Pancreas (tissue), 10 donors: ENCODE measurements around the gene FRMD4A. TPM values are rescaled to one million over a fixed set of nuclear protein-coding genes. Genes with fewer than 3 reads are reported as not detected.

Experiments used
- ATAC-seq, 4 donors: fragments of 200-7000 bp; cut with Tn5 transposase; one replicate each; pipeline versions ENCODE4 v1.8.0 to v1.9.1; 2020; ENCODE audit warnings: mild to moderate bottlenecking in 4 of 4, moderate library complexity in 4 of 4
- DNase-seq, 6 donors: peaks; one replicate each; pipeline ENCODE4 v3.0.0-alpha.2; 2020
- FAIRE-seq: peaks from 2 replicates; lab custom pipeline; 2012; peaks lifted over from hg19 to GRCh38; lab: Jason Lieb, UNC
- H3K27ac ChIP-seq, 4 donors: fragments of 200-600 bp; sonication (generic); 1 replicate in 3 of 4; 2 replicates in 1 of 4; pipeline versions ENCODE4 v1.5.0 to v1.8.0; 2020
- H3K27me3 ChIP-seq, 4 donors: fragments of 200-600 bp; one replicate each; pipeline ENCODE4 v1.8.0; 2021
- H3K36me3 ChIP-seq, 3 donors: fragments of 200-600 bp; sonication (generic) in 1 of 3; one replicate each; pipeline versions ENCODE4 v1.5.0 to v1.8.0; 2020 to 2021
- H3K4me1 ChIP-seq, 3 donors: fragments of 200-600 bp; one replicate each; pipeline ENCODE4 v1.8.0; 2021
- H3K4me3 ChIP-seq, 4 donors: fragments of 200-600 bp; sonication (generic) in 2 of 4; one replicate each; pipeline versions ENCODE4 v1.5.0 to v1.8.0; 2020 to 2021
- H3K9me3 ChIP-seq, 4 donors: fragments of 200-600 bp; one replicate each; pipeline ENCODE4 v1.8.0; 2021
- CTCF ChIP-seq, 4 donors: fragments of 200-600 bp; sonication (generic) in 3 of 4; IDR thresholded peaks; one replicate each; pipeline versions ENCODE4 v1.5.0 to v1.8.0; 2021; ENCODE audit warnings: antibody characterized with exemption in 4 of 4
- WGBS, 2 donors: extraction: QIAGEN DNeasy Blood & Tissue Kit; methylation state at CpG; one replicate each; pipeline ENCODE4 v1.1.7; 2013; 5-methylcytosine and 5-hydroxymethylcytosine counted together
- intact Hi-C, 3 donors: fragments of 100-400 bp; cut with DNase I; formaldehyde crosslinking; loops; one replicate each; pipeline versions ENCODE4 v1.11.1 to v1.14.2; 2022
- polyA plus RNA-seq, 2 donors: library from polyadenylated mRNA; stranded (reverse); fragments of 200-250 nt; gene quantifications; one replicate each; pipeline ENCODE4 v1.2.3, GENCODE V29; 2013
- total RNA-seq, 6 donors: library from RNA; stranded (reverse); fragmentation: NEBNext Ultra II Directional in 4 of 6; extraction: Animal tissue kit (Norgen Biotek cat#: 25700) in 4 of 6; gene quantifications; one replicate each; pipeline versions ENCODE4 v1.2.1 to v1.2.4, GENCODE V29; 2021 to 2023
- donor health status: healthy with polysubstance abuse.
- donor health status: DM: no; HTN: no; CAD: no; lungs with moderate emphysema.
- donor health status: DM: no; HTN: no; CAD: no.
- donor health status: control.
- donor health status: control.
- donor health status: Bipolar disorder and iron deficiency.
- donor health status: DM: yes; HTN: yes; CAD: no.
- donor health status: DM: no; HTN: no; CAD: no.
- donor health status: DM: no; HTN: no; CAD: no.
- donor health status: DM: yes; HTN: yes; CAD: no.

The FRMD4A gene
- total and polyA plus RNA-seq, 8 donors, result 13.5 to 27.5 (median 18.7) TPM

- no peaks in the 10 kb centered on the region for H3K36me3 ChIP-seq
- intact Hi-C loops, result no loop called here
- H3K4me3 ChIP-seq, result no peak overlapping the region
- no peaks in the 10 kb centered on the region for H3K27me3 ChIP-seq
- ATAC-seq (no peak), FAIRE-seq (no peak), DNase-seq (no peak)
- no peak overlapping the region for H3K27ac ChIP-seq
- H3K4me1 ChIP-seq, result no peaks in the 10 kb centered on the region
- WGBS, 2 donors, result 59 to 67% methylated on average over 9 of the region's 9 CpGs
- H3K9me3 ChIP-seq, result no peaks in the 10 kb centered on the region
- TF ChIP-seq CTCF (IDR thresholded peaks at IDR 0.05), result no peak
Measured at GRCh38 chr10:14247377-14248116, 83.2 kb downstream of the FRMD4A start.

GRCh38 chr10:14244801-14245211 is 85.9 kb downstream of the FRMD4A start:
- DNase-seq, result no peak
- ATAC-seq, result no peak
- 93% methylated on average over 3 of the region's 3 CpGs for WGBS, 2 donors
- no peaks in the 10 kb centered on the region for H3K27me3 ChIP-seq
- H3K36me3 ChIP-seq, result no peaks in the 10 kb centered on the region
- TF ChIP-seq CTCF (IDR thresholded peaks at IDR 0.05), result no peak
- no peaks in the 10 kb centered on the region for H3K9me3 ChIP-seq
- no peak for FAIRE-seq
- H3K4me3 ChIP-seq, result no peak overlapping the region
- H3K4me1 ChIP-seq, result no peaks in the 10 kb centered on the region
- intact Hi-C loops, result no loop called here
- H3K27ac ChIP-seq, result no peak overlapping the region

GRCh38 chr10:14244147-14244546 is 86.6 kb downstream of the FRMD4A start:
- ATAC-seq, result no peak

GRCh38 chr10:14243221-14243620 is 87.5 kb downstream of the FRMD4A start:
- no peaks in the 10 kb centered on the region for H3K36me3 ChIP-seq
- ATAC-seq (no peak), DNase-seq (no peak), FAIRE-seq (no peak)
- intact Hi-C loops, result no loop called here
- 97 to 98% methylated on average over 6 of the region's 6 CpGs for WGBS, 2 donors
- H3K4me3 ChIP-seq, result no peak overlapping the region
- no peak overlapping the region for H3K27ac ChIP-seq
- H3K4me1 ChIP-seq, result no peaks in the 10 kb centered on the region
- no peaks in the 10 kb centered on the region for H3K27me3 ChIP-seq
- no peaks in the 10 kb centered on the region for H3K9me3 ChIP-seq
- TF ChIP-seq CTCF (IDR thresholded peaks at IDR 0.05), result no peak

More at GRCh38 chr10:14244147-14244546, 86.6 kb downstream of the FRMD4A start:
- no peaks in the 10 kb centered on the region for H3K4me1 ChIP-seq
- no peak overlapping the region for H3K4me3 ChIP-seq
- intact Hi-C loops, result no loop called here
- DNase-seq, result no peak
- WGBS, 2 donors, result 76 to 78% methylated on average over 3 of the region's 3 CpGs
- no peak for TF ChIP-seq CTCF (IDR thresholded peaks at IDR 0.05)
- H3K27ac ChIP-seq, result no peak overlapping the region
- no peaks in the 10 kb centered on the region for H3K36me3 ChIP-seq
- FAIRE-seq, result no peak
- H3K9me3 ChIP-seq, result no peaks in the 10 kb centered on the region
- no peaks in the 10 kb centered on the region for H3K27me3 ChIP-seq

GRCh38 chr10:14241196-14241595 is 89.5 kb downstream of the FRMD4A start:
- no peak for FAIRE-seq
- H3K4me3 ChIP-seq, result no peak overlapping the region
- intact Hi-C loops, result no loop called here
- no peak for DNase-seq
- no peaks in the 10 kb centered on the region for H3K9me3 ChIP-seq
- no peak overlapping the region for H3K27ac ChIP-seq
- H3K27me3 ChIP-seq, result no peaks in the 10 kb centered on the region
- no peaks in the 10 kb centered on the region for H3K36me3 ChIP-seq
- WGBS, 2 donors, result 29 to 31% methylated on average over 1 of the region's 1 CpG
- TF ChIP-seq CTCF (IDR thresholded peaks at IDR 0.05), result no peak
- no peak for ATAC-seq
- no peaks in the 10 kb centered on the region for H3K4me1 ChIP-seq
